ENCODE measurements around the gene ALDH4A1. TPM values are rescaled to one million over a fixed set of nuclear protein-coding genes. Genes with fewer than 3 reads are reported as not detected.
"Not testable (repeated sequence)": the region's sequence is repeated elsewhere in the genome, so short reads cannot be mapped to it uniquely, and the experiment has no call there.

Gene ALDH4A1
- total and polyA plus RNA-seq, 9 of the 15 experiments (the other 6 are each of a cell fraction or from before 2014, with no cell fraction given), result 0.27 to 31.4 (median 16.6) TPM

DNA sequence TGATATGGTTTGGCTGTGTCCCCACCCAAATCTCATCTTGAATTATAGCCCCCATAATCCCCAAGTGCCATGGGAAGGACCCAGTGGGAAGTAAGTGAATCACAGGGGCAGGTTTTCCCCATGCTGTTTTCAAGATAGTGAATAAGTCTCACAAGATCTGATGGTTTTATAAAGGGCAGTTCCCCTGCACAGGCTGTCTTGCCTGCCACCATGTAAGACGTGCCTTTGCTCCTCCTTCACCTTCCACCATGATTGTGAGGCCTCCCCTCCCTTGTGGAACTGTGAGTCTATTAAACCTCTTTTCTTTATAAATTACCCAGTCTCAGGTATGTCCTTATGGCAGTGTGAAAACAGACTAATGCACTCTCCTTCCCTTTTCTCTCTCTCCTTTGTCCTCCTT is 70.0 kb downstream of the ALDH4A1 start:
- H2AFZ ChIP-seq (ENCODE audit: low read depth, low read length); POLR2A ChIA-PET; H3K79me2 ChIP-seq (ENCODE audit: control insufficient read depth, insufficient read depth, low read length); H3K4me1 ChIP-seq (replicated peaks in 1 of 2; ENCODE audit: control insufficient read depth in 2 of 2, insufficient read depth in 2 of 2, low read length in 2 of 2); H4K20me1 ChIP-seq (replicated peaks; ENCODE audit: control insufficient read depth, insufficient read depth, low read length); BruUV-seq (replicated peaks); H3K36me3 ChIP-seq (ENCODE audit: control insufficient read depth, insufficient read depth, low read length); ATAC-seq; FAIRE-seq; DNase-seq (ENCODE audit: extremely low read depth in 1 of 4, low spot score in 3 of 4); H3K9me1 ChIP-seq (ENCODE audit: control insufficient read depth, insufficient read depth, low read length); H3K27ac ChIP-seq (ENCODE audit: extremely low read depth, low read depth, low read length); H3K9ac ChIP-seq (ENCODE audit: insufficient read depth in 1 of 2, low read depth in 2 of 2, low read length in 2 of 2); H3K4me3 ChIP-seq; in situ Hi-C loops (cut with MboI); intact Hi-C loops (cut with micrococcal nuclease); CTCF ChIA-PET (ENCODE audit: low intra/inter-chr PET ratio); H3K4me2 ChIP-seq (ENCODE audit: insufficient read depth, low read length); H3K9me3 ChIP-seq (replicated peaks; ENCODE audit: control insufficient read depth, insufficient read depth, low read depth, low read length): not testable (repeated sequence)
- TF ChIP-seq ZNF431 (CRISPR knock-in tag; IDR thresholded peaks at IDR 0.05) (peak; percentile 91), ZNF766 (CRISPR knock-in tag; conservative IDR thresholded peaks at IDR 0.05) (0 out of 2 replicates have a peak, but pooled peaks have one; percentile 37)
- H3K27me3 ChIP-seq (ENCODE audit: control insufficient read depth in 2 of 2, insufficient read depth in 2 of 2, low read length in 2 of 2), result peaks cover 4 to 32% of the 10 kb centered on the region in 2 experiments; a peak in 4 of 5 replicates
- 0% methylated on average over 1 of the region's 1 CpG for WGBS (ENCODE audit: insufficient coverage, low coverage, missing lambda C conversion rate)

DNA sequence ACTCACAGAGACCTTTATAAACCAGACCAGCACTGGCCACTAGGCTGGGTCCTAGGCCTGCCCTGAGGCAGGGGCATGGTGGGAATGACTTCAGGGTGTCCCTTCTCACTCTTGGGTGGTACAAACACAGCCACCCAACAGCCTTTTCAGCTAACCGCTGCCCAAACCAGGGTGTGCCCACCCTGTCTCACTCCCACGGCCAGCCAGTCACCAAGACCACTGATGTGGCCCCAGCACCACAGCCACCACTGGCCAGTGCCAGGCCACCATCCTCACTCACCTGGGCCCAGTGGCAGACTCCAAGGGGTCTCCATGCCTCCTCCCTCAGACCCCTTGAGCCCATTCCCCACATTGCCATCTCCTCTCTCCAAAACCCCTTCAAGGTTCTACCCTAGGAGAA is 70.7 kb downstream of the ALDH4A1 start:
- POLR2A ChIA-PET, result interaction anchor here (0.5 kb wide), 1 partner anchor 13 kb away, joined by 4 read pairs; no protein-coding TSS in a partner anchor
- CTCF ChIA-PET (ENCODE audit: low intra/inter-chr PET ratio), result no interaction called here
- no TSS peak for BruUV-seq (replicated peaks)
- intact Hi-C loops (cut with micrococcal nuclease), result no loop called here
- no peak overlapping the region for H3K4me3 ChIP-seq
- no peaks in the 10 kb centered on the region; the same call in 1 of the 2 replicates for H4K20me1 ChIP-seq (replicated peaks; ENCODE audit: control insufficient read depth, insufficient read depth, low read length)
- H3K27me3 ChIP-seq (ENCODE audit: control insufficient read depth in 2 of 2, insufficient read depth in 2 of 2, low read length in 2 of 2), result peaks cover 4 to 27% of the 10 kb centered on the region in 2 experiments; a peak in 4 of 5 replicates
- in situ Hi-C loops (cut with MboI), result no loop called here
- no peak for DNase-seq (ENCODE audit: extremely low read depth in 1 of 4, low spot score in 3 of 4)
- WGBS (ENCODE audit: insufficient coverage, low coverage, missing lambda C conversion rate), result 0% methylated on average over 2 of the region's 2 CpGs
- no peak overlapping the region for H3K4me2 ChIP-seq (ENCODE audit: insufficient read depth, low read length)
- no peak overlapping the region for H3K9ac ChIP-seq (ENCODE audit: insufficient read depth in 1 of 2, low read depth in 2 of 2, low read length in 2 of 2)
- no peak overlapping the region for H2AFZ ChIP-seq (ENCODE audit: low read depth, low read length)
- no peaks in the 10 kb centered on the region for H3K9me1 ChIP-seq (ENCODE audit: control insufficient read depth, insufficient read depth, low read length)
- no peak for FAIRE-seq
- no peaks in the 10 kb centered on the region for H3K36me3 ChIP-seq (ENCODE audit: control insufficient read depth, insufficient read depth, low read length)
- ATAC-seq, result no peak
- no peak overlapping the region for H3K27ac ChIP-seq (ENCODE audit: extremely low read depth, low read depth, low read length)
- H3K9me3 ChIP-seq (replicated peaks; ENCODE audit: control insufficient read depth, insufficient read depth, low read depth, low read length), result no peaks in the 10 kb centered on the region
- no peaks in the 10 kb centered on the region for H3K4me1 ChIP-seq (replicated peaks in 1 of 2; ENCODE audit: control insufficient read depth in 2 of 2, insufficient read depth in 2 of 2, low read length in 2 of 2)
- H3K79me2 ChIP-seq (ENCODE audit: control insufficient read depth, insufficient read depth, low read length), result no peaks in the 10 kb centered on the region
- TF ChIP-seq, protein P1, sequence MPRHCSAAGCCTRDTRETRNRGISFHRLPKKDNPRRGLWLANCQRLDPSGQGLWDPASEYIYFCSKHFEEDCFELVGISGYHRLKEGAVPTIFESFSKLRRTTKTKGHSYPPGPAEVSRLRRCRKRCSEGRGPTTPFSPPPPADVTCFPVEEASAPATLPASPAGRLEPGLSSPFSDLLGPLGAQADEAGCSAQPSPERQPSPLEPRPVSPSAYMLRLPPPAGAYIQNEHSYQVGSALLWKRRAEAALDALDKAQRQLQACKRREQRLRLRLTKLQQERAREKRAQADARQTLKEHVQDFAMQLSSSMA (CRISPR knock-in tag; IDR thresholded peaks at IDR 0.05), result no peak
- no peak for TF ChIP-seq PHTF2 (CRISPR knock-in tag; IDR thresholded peaks at IDR 0.05)
- TF ChIP-seq TEAD2 (tag; IDR thresholded peaks at IDR 0.05), result no peak
- no peak for TF ChIP-seq ZNF253 (CRISPR knock-in tag; conservative IDR thresholded peaks at IDR 0.05)
- TF ChIP-seq ZNF778 (CRISPR knock-in tag; IDR thresholded peaks at IDR 0.05), result no peak
- TF ChIP-seq, protein P2, sequence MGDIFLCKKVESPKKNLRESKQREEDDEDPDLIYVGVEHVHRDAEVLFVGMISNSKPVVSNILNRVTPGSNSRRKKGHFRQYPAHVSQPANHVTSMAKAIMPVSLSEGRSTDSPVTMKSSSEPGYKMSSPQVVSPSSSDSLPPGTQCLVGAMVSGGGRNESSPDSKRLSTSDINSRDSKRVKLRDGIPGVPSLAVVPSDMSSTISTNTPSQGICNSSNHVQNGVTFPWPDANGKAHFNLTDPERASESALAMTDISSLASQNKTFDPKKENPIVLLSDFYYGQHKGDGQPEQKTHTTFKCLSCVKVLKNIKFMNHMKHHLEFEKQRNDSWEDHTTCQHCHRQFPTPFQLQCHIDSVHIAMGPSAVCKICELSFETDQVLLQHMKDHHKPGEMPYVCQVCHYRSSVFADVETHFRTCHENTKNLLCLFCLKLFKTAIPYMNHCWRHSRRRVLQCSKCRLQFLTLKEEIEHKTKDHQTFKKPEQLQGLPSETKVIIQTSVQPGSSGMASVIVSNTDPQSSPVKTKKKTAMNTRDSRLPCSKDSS (IDR thresholded peaks at IDR 0.05; ENCODE audit: low read depth, partially characterized antibody), result no peak
- no peak for TF ChIP-seq ZFP36 (IDR thresholded peaks at IDR 0.05; ENCODE audit: low read depth, low read length, partially characterized antibody)
- no peak for TF ChIP-seq ZNF146 (CRISPR knock-in tag; IDR thresholded peaks at IDR 0.05; ENCODE audit: unreplicated experiment)
- no peak for TF ChIP-seq SIN3B (IDR thresholded peaks at IDR 0.05; ENCODE audit: low read depth)
